Glutamatergic neuron (in vitro differentiated cells): ENCODE measurements around the gene TMEM185A. TPM values are rescaled to one million over a fixed set of nuclear protein-coding genes. Genes with fewer than 3 reads are reported as not detected.
"Not testable (repeated sequence)": the region's sequence is repeated elsewhere in the genome, so short reads cannot be mapped to it uniquely, and the experiment has no call there.

Experiments used
- DNase-seq: peaks from one replicate; pipeline ENCODE4 v3.0.0; 2022
- H3K27ac Mint-ChIP-seq: one replicate; pipeline ENCODE4 v1.8.0; 2020; ENCODE audit warnings: mild to moderate bottlenecking, mixed read lengths, inconsistent platforms; ENCODE audit not compliant: unreplicated experiment
- H3K27me3 Mint-ChIP-seq: one replicate; pipeline ENCODE4 v1.8.0; 2020; ENCODE audit warnings: mild to moderate bottlenecking, moderate library complexity, mixed read lengths, inconsistent platforms; ENCODE audit not compliant: unreplicated experiment
- H3K36me3 Mint-ChIP-seq: one replicate; pipeline ENCODE4 v1.8.0; 2020; ENCODE audit warnings: mild to moderate bottlenecking, mixed read lengths, inconsistent platforms; ENCODE audit not compliant: unreplicated experiment
- H3K4me1 Mint-ChIP-seq: one replicate; pipeline ENCODE4 v1.8.0; 2020; ENCODE audit warnings: mild to moderate bottlenecking, low read depth, mixed read lengths, inconsistent platforms; ENCODE audit not compliant: unreplicated experiment
- H3K4me3 Mint-ChIP-seq: one replicate; pipeline ENCODE4 v1.8.0; 2020; ENCODE audit warnings: mild to moderate bottlenecking, mixed read lengths, inconsistent platforms; ENCODE audit not compliant: unreplicated experiment
- H3K9me3 Mint-ChIP-seq: one replicate; pipeline ENCODE4 v1.8.0; 2020; ENCODE audit warnings: mild to moderate bottlenecking, moderate library complexity, mixed read lengths, inconsistent platforms; ENCODE audit not compliant: unreplicated experiment
- CTCF ChIP-seq: fragments of 200-600 bp; sonication (generic); IDR thresholded peaks from one replicate; pipeline ENCODE4 v1.5.0; 2021; ENCODE audit not compliant: partially characterized antibody, unreplicated experiment
- total RNA-seq: library from RNA; stranded (reverse); fragmentation: NEBNext Ultra II Directional; extraction: Animal tissue kit (Norgen Biotek cat#: 25700); gene quantifications from one replicate; pipeline ENCODE4 v1.2.1, GENCODE V29; 2021; ENCODE audit not compliant: unreplicated experiment

Gene TMEM185A
- total RNA-seq, 1 donor from 2014 or later, result 34.6 TPM

GRCh38 chrX:149568701-149569296, 62.8 kb downstream of the TMEM185A start:
- peaks cover 9% of the 10 kb centered on the region for H3K4me1 Mint-ChIP-seq
- H3K4me3 Mint-ChIP-seq, result no peak overlapping the region
- H3K36me3 Mint-ChIP-seq, result no peaks in the 10 kb centered on the region
- DNase-seq, result no peak
- peaks cover 3% of the 10 kb centered on the region for H3K27me3 Mint-ChIP-seq
- no peak for TF ChIP-seq CTCF
- no peak overlapping the region for H3K27ac Mint-ChIP-seq
- no peaks in the 10 kb centered on the region for H3K9me3 Mint-ChIP-seq

DNA sequence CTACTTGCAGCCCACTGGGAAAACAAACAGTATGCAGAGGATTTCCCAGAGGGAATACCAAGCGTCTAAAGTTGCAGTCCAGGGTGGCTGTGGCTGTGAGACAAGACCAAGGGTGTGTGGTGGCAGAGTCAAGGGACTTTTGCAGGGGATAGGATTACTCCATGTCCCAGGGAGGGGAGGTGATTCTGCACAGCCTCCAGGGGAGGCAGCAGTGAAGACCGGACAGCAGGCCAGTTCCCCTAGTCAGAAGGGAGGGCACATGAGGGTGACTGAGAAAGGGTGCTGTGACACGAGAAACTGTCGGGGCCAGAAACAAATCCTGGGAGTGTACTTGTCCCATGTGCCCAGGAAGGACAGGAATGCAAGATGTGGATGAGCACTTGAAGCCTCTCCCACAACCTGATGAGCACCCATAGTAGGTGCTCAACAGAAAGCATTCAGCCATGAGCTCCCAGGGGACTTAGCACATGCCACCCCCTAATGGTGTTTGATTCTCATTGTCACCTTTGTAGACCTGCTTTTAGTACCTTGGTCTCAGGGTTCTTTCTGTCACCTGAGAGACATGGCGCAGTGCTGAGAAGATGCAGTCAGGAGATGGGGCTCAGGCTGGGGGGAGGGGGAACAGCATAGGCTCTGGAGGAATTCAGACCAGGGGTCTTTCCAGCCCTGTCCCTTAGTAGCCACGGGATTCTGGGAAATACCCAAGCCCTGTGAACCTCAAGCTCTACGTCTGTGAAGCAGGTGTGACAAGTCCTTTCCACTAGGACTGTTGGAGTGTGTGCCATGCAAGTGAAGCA, 63.8 kb downstream of the TMEM185A start:
- Mint-ChIP-seq H3K4me1 (peaks cover 7% of the 10 kb centered on the region), H3K9me3 (no peaks in the 10 kb centered on the region), H3K27ac (no peak overlapping the region), H3K36me3 (no peaks in the 10 kb centered on the region), H3K27me3 (peaks cover 3% of the 10 kb centered on the region), H3K4me3 (no peak overlapping the region)
- no peak for TF ChIP-seq CTCF
- DNase-seq, result no peak

- no peak overlapping the region for H3K4me3 Mint-ChIP-seq
Observed at GRCh38 chrX:149563359-149563758, 68.2 kb downstream of the TMEM185A start.

GRCh38 chrX:149555251-149555650, 76.3 kb downstream of the TMEM185A start:
- H3K36me3 Mint-ChIP-seq, H3K4me1 Mint-ChIP-seq, H3K9me3 Mint-ChIP-seq, DNase-seq, H3K4me3 Mint-ChIP-seq, H3K27ac Mint-ChIP-seq, H3K27me3 Mint-ChIP-seq: not testable (repeated sequence)

More at GRCh38 chrX:149563359-149563758, 68.2 kb downstream of the TMEM185A start:
- no peak for TF ChIP-seq CTCF
- Mint-ChIP-seq H3K4me1 (no peaks in the 10 kb centered on the region), H3K9me3 (no peaks in the 10 kb centered on the region), H3K27ac (no peak overlapping the region), H3K36me3 (no peaks in the 10 kb centered on the region), H3K27me3 (peaks cover 2% of the 10 kb centered on the region)
- DNase-seq, result no peak

DNA sequence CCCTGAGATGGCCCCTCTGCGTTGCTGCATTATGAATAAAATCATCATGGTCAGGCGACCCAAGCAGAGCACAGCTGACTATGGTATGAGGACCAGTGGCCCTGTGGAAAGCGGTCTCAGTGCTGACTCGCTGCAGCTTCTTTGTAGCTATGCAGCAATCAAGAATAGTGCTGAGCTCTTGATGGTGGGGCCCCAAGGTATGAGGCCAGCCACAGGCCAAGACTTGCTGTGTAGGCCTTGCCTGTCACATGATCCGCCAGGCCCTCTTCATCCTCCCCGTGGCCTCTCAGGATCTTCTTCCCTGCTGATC, 79.7 kb downstream of the TMEM185A start:
- not testable (repeated sequence) for H3K4me1 Mint-ChIP-seq, DNase-seq, H3K36me3 Mint-ChIP-seq, H3K4me3 Mint-ChIP-seq, H3K9me3 Mint-ChIP-seq, H3K27ac Mint-ChIP-seq, H3K27me3 Mint-ChIP-seq

- not testable (repeated sequence) for H3K4me1 Mint-ChIP-seq, DNase-seq, H3K27ac Mint-ChIP-seq, H3K27me3 Mint-ChIP-seq, H3K36me3 Mint-ChIP-seq, H3K9me3 Mint-ChIP-seq, H3K4me3 Mint-ChIP-seq
Observed at GRCh38 chrX:149551245-149551938, 80.2 kb downstream of the TMEM185A start.

GRCh38 chrX:149550454-149550853, 81.1 kb downstream of the TMEM185A start:
- not testable (repeated sequence) for H3K9me3 Mint-ChIP-seq, H3K4me1 Mint-ChIP-seq, H3K27me3 Mint-ChIP-seq, H3K4me3 Mint-ChIP-seq, H3K27ac Mint-ChIP-seq, H3K36me3 Mint-ChIP-seq, DNase-seq

GRCh38 chrX:149549701-149550100, 81.9 kb downstream of the TMEM185A start, which contains the start of gene HSFX3:
Gene HSFX3 (minus strand): TSS chrX:149549924. CDS start chrX:149549852, 72 bp downstream.
- not testable (repeated sequence) for H3K4me3 Mint-ChIP-seq

DNA sequence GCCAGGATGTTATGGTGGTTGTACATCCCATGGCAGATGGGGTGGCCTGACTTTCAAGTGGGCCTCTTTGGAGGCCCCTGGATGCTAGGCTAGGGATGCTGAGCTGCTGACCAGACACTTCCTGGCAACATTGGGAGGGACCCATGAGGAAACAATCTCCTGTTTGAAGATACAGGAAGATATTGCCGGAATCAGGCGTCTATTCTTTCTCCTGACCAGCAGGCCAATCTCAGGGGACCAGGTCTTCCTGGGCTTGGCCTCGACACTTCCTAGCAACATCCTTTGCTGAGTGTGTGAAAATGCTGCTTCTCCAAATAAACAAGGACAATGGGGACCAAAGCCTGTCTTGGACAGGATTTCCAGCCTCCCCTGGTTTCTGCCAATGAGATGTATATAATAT, 83.8 kb downstream of the TMEM185A start:
- H3K27ac Mint-ChIP-seq, H3K9me3 Mint-ChIP-seq, H3K4me1 Mint-ChIP-seq, H3K4me3 Mint-ChIP-seq, H3K27me3 Mint-ChIP-seq, DNase-seq, H3K36me3 Mint-ChIP-seq: not testable (repeated sequence)

More at GRCh38 chrX:149549701-149550100, 81.9 kb downstream of the TMEM185A start, which contains the start of gene HSFX3:
- not testable (repeated sequence) for H3K4me1 Mint-ChIP-seq, H3K9me3 Mint-ChIP-seq, H3K27me3 Mint-ChIP-seq, DNase-seq, H3K27ac Mint-ChIP-seq, H3K36me3 Mint-ChIP-seq
